Hepatocyte (in vitro differentiated cells): Measurements from ENCODE around the gene JMJD8. TPM values are rescaled to one million over a fixed set of nuclear protein-coding genes. Genes with fewer than 3 reads are reported as not detected.
"Not testable (repeated sequence)": the region's sequence is repeated elsewhere in the genome, so short reads cannot be mapped to it uniquely, and the experiment has no call there.

Experiments
- DNase-seq: peaks from one replicate; pipeline ENCODE4 v3.0.0-alpha.2; 2016; ENCODE audit warnings: low spot score
- H2AFZ ChIP-seq: fragments of 200-600 bp; sonication (generic); 2 replicates; pipeline ENCODE4 v1.6.0; 2016; ENCODE audit warnings: antibody characterized with exemption, mild to moderate bottlenecking
- H3K27ac ChIP-seq: fragments of 200-600 bp; sonication (generic); 2 replicates; pipeline ENCODE4 v1.5.1; 2016; ENCODE audit warnings: mild to moderate bottlenecking
- H3K27me3 ChIP-seq: fragments of 200-600 bp; sonication (generic); 2 replicates; pipeline ENCODE4 v1.6.1; 2016
- H3K36me3 ChIP-seq: fragments of 200-600 bp; sonication (generic); replicated peaks from 2 replicates; pipeline ENCODE4 v1.5.1; 2016; ENCODE audit warnings: low read depth; ENCODE audit not compliant: insufficient read depth
- H3K4me1 ChIP-seq: fragments of 200-600 bp; sonication (generic); 2 replicates; pipeline ENCODE4 v1.5.1; 2016; ENCODE audit warnings: mild to moderate bottlenecking, moderate library complexity; ENCODE audit not compliant: insufficient read depth
- H3K4me2 ChIP-seq: fragments of 200-600 bp; sonication (generic); 2 replicates; pipeline ENCODE4 v1.6.0; 2016
- H3K4me3 ChIP-seq: fragments of 200-600 bp; sonication (generic); 2 replicates; pipeline ENCODE4 v1.5.1; 2016; ENCODE audit warnings: mild to moderate bottlenecking
- H3K79me2 ChIP-seq: fragments of 200-600 bp; sonication (generic); 2 replicates; pipeline ENCODE4 v1.6.0; 2017; ENCODE audit warnings: mild to moderate bottlenecking
- H3K9me2 ChIP-seq: fragments of 200-600 bp; sonication (generic); replicated peaks from 2 replicates; pipeline ENCODE4 v1.6.0; 2017; ENCODE audit warnings: mild to moderate bottlenecking; ENCODE audit not compliant: insufficient read depth
- H3K9me3 ChIP-seq: fragments of 200-600 bp; sonication (generic); 2 replicates; pipeline ENCODE4 v1.5.1; 2016; ENCODE audit warnings: low read depth, mild to moderate bottlenecking
- H4K20me1 ChIP-seq: fragments of 200-600 bp; sonication (generic); 2 replicates; pipeline ENCODE4 v1.6.0; 2016; ENCODE audit warnings: mild to moderate bottlenecking; ENCODE audit not compliant: insufficient read depth, poor library complexity, severe bottlenecking
- EZH2 ChIP-seq: fragments of 200-600 bp; sonication (generic); IDR thresholded peaks from 2 replicates; pipeline ENCODE4 v1.6.1; 2016; ENCODE audit warnings: antibody characterized with exemption, mild to moderate bottlenecking, borderline replicate concordance
- EZH2phosphoT487 ChIP-seq: fragments of 200-600 bp; sonication (generic); IDR thresholded peaks from one replicate; pipeline ENCODE4 v1.6.1; 2018; ENCODE audit warnings: antibody characterized with exemption, mild to moderate bottlenecking, low read depth, moderate library complexity; ENCODE audit not compliant: unreplicated experiment, severe bottlenecking
- WGBS: methylation state at CpG from one replicate; pipeline ENCODE4 v1.1.6; 2016; ENCODE audit warnings: low lambda C conversion rate; ENCODE audit errors: missing lambda C conversion rate; 5-methylcytosine and 5-hydroxymethylcytosine counted together
- polyA plus RNA-seq: library from polyadenylated mRNA; unstranded; fragments of >200 nt; fragmentation: Nextera tagmentation; extraction: Ambion mirVana; gene quantifications from 2 replicates; pipeline ENCODE4 v1.2.1, GENCODE V29; 2016
- total RNA-seq: library from RNA; depleted of rRNA; stranded (reverse); fragments of >200 nt; gene quantifications from 2 replicates; pipeline ENCODE4 v1.2.3, GENCODE V29; 2014
- TF ChIP-seq, protein P1 (sequence below): fragments of 200-600 bp; sonication (generic); IDR thresholded peaks from 2 replicates; pipeline ENCODE4 v1.5.1; 2016; ENCODE audit warnings: antibody characterized with exemption, mild to moderate bottlenecking; ENCODE audit not compliant: poor library complexity

JMJD8 gene
- total and polyA plus RNA-seq, 2 experiments from 2014 or later: 44.3 to 84.3 TPM

- no peaks in the 10 kb centered on the region for H3K9me2 ChIP-seq
- 73% methylated on average over 10 of the region's 10 CpGs for WGBS
- peaks cover 16% of the 10 kb centered on the region for H3K79me2 ChIP-seq
- no peaks in the 10 kb centered on the region for H3K9me3 ChIP-seq
- H3K36me3 ChIP-seq: no peaks in the 10 kb centered on the region
- no peak for DNase-seq
- H4K20me1 ChIP-seq: no peaks in the 10 kb centered on the region
- no peak overlapping the region for H2AFZ ChIP-seq
- no peak overlapping the region for H3K4me2 ChIP-seq
- TF ChIP-seq EZH2 (no peak), EZH2phosphoT487 (no peak)
- TF ChIP-seq, protein P1, sequence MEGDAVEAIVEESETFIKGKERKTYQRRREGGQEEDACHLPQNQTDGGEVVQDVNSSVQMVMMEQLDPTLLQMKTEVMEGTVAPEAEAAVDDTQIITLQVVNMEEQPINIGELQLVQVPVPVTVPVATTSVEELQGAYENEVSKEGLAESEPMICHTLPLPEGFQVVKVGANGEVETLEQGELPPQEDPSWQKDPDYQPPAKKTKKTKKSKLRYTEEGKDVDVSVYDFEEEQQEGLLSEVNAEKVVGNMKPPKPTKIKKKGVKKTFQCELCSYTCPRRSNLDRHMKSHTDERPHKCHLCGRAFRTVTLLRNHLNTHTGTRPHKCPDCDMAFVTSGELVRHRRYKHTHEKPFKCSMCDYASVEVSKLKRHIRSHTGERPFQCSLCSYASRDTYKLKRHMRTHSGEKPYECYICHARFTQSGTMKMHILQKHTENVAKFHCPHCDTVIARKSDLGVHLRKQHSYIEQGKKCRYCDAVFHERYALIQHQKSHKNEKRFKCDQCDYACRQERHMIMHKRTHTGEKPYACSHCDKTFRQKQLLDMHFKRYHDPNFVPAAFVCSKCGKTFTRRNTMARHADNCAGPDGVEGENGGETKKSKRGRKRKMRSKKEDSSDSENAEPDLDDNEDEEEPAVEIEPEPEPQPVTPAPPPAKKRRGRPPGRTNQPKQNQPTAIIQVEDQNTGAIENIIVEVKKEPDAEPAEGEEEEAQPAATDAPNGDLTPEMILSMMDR: no peak
- H3K27ac ChIP-seq: no peak overlapping the region
- no peak overlapping the region for H3K4me3 ChIP-seq
- H3K4me1 ChIP-seq: peaks cover 12% of the 10 kb centered on the region
- peaks cover 48% of the 10 kb centered on the region for H3K27me3 ChIP-seq
These were observed 8.4 kb upstream of the JMJD8 start for GRCh38 chr16:692356-693108.

DNA sequence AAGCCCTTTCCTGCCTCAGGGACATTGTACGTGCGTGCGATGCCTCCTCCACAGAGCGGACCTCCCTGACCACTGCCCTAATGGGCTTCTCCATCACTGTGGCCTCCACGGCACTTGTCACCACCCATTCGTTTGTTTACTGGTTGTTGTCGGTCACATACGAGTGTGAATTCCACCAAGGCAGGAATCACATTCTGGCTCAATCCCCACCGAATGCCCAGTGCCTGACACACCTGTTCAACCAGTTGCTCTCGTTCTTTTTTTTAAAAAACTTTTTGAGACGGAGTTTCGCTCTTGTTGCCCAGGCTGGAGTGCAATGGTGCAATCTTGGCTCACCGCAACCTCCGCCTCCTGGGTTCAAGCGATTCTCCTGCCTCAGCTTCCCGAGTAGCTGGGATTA lies 7.1 kb upstream of the JMJD8 start:
- DNase-seq, H3K27ac ChIP-seq, H2AFZ ChIP-seq, H4K20me1 ChIP-seq, H3K9me3 ChIP-seq, H3K36me3 ChIP-seq, H3K4me3 ChIP-seq, H3K4me2 ChIP-seq, H3K9me2 ChIP-seq: not testable (repeated sequence)
- H3K4me1 ChIP-seq: peaks cover 12% of the 10 kb centered on the region
- H3K79me2 ChIP-seq: peaks cover 16% of the 10 kb centered on the region
- WGBS: 90% methylated on average over 16 of the region's 16 CpGs
- H3K27me3 ChIP-seq: peaks cover 43% of the 10 kb centered on the region

GRCh38 chr16:689175-689897 lies 5.2 kb upstream of the JMJD8 start:
- no peak for DNase-seq
- Histone ChIP-seq H3K4me2 (peak overlapping the region; percentile 99), H2AFZ (no peak overlapping the region), H3K36me3 (no peaks in the 10 kb centered on the region), H3K27ac (peak overlapping the region; percentile 87), H3K4me3 (peak overlapping the region; percentile 100), H3K9me2 (no peaks in the 10 kb centered on the region), H4K20me1 (no peaks in the 10 kb centered on the region), H3K79me2 (peaks cover 16% of the 10 kb centered on the region), H3K27me3 (peaks cover 26% of the 10 kb centered on the region), H3K4me1 (peaks cover 18% of the 10 kb centered on the region), H3K9me3 (no peaks in the 10 kb centered on the region)
- WGBS: 91% methylated on average over 26 of the region's 26 CpGs
- TF ChIP-seq EZH2phosphoT487: no peak
- TF ChIP-seq EZH2: no peak
- TF ChIP-seq, protein P1: no peak

DNA sequence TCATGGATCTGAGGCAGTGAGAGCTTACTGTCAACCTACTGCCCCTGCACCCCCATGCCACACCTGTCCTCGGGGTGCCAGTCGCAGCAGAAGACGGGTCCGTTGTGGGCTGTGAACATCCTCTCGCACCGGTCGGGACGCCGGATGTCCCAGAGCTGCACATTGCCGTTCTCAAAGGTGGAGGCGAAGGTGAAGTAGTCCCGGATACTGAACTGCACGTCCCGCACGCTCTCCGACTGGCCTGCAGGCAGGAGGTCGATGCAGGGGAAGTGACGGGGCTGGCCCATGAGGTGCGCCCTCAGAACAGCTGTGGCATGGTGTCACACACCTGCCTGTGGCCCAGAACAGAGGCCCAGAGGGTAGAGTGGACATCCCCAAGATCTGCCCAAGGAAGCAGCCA lies 3.4 kb upstream of the JMJD8 start:
- H3K4me1 ChIP-seq: peaks cover 23% of the 10 kb centered on the region
- no peaks in the 10 kb centered on the region for H3K9me3 ChIP-seq
- H2AFZ ChIP-seq: no peak overlapping the region
- no peaks in the 10 kb centered on the region for H3K9me2 ChIP-seq
- WGBS: 98% methylated on average over 19 of the region's 19 CpGs
- H3K4me3 ChIP-seq: no peak overlapping the region
- H3K36me3 ChIP-seq: no peaks in the 10 kb centered on the region
- TF ChIP-seq, protein P1: no peak
- no peak overlapping the region for H3K27ac ChIP-seq
- peaks cover 9% of the 10 kb centered on the region for H3K27me3 ChIP-seq
- H4K20me1 ChIP-seq: peaks cover 7% of the 10 kb centered on the region
- peaks cover 29% of the 10 kb centered on the region for H3K79me2 ChIP-seq
- no peak for DNase-seq
- no peak overlapping the region for H3K4me2 ChIP-seq
